Heart right ventricle (tissue), 16 donors: ENCODE measurements around the gene FHOD3. TPM values are rescaled to one million over a fixed set of nuclear protein-coding genes. Genes with fewer than 3 reads are reported as not detected.

Experiments used
- ATAC-seq, 8 donors: fragments of 200-7000 bp; cut with Tn5 transposase; one replicate each; pipeline ENCODE4 v1.9.1; 2020; ENCODE audit warnings: mild to moderate bottlenecking in 8 of 8, moderate library complexity in 8 of 8, moderate number of reproducible peaks in 1 of 8
- DNase-seq, 2 donors: peaks; one replicate each; pipeline ENCODE4 v3.0.0-alpha.2; 2020
- H3K27ac ChIP-seq, 10 donors: fragments of 200-600 bp; sonication (generic) in 2 of 10; one replicate each; pipeline versions ENCODE4 v1.5.0 to v1.8.0; 2020 to 2022; ENCODE audit warnings: mild to moderate bottlenecking in 3 of 10
- H3K27me3 ChIP-seq, 7 donors: fragments of 200-600 bp; one replicate each; pipeline ENCODE4 v1.8.0; 2021 to 2022; ENCODE audit warnings: mild to moderate bottlenecking in 2 of 7
- H3K36me3 ChIP-seq, 9 donors: fragments of 200-600 bp; sonication (generic) in 1 of 9; one replicate each; pipeline versions ENCODE4 v1.5.0 to v1.8.0; 2020 to 2022; ENCODE audit warnings: mild to moderate bottlenecking in 2 of 9
- H3K4me1 ChIP-seq, 9 donors: fragments of 200-600 bp; sonication (generic) in 1 of 9; one replicate each; pipeline versions ENCODE4 v1.5.0 to v1.8.0; 2020 to 2022; ENCODE audit warnings: mild to moderate bottlenecking in 4 of 9
- H3K4me3 ChIP-seq, 10 donors: fragments of 200-600 bp; sonication (generic) in 2 of 10; one replicate each; pipeline versions ENCODE4 v1.5.0 to v1.8.0; 2020 to 2022; ENCODE audit warnings: mild to moderate bottlenecking in 7 of 10, moderate library complexity in 2 of 10
- H3K9me3 ChIP-seq, 11 donors: fragments of 200-600 bp in 10 of 11; sonication (generic) in 2 of 11; one replicate each; pipeline versions ENCODE4 v1.5.0 to v1.8.0; 2013 to 2022; ENCODE audit warnings: mild to moderate bottlenecking in 2 of 11, control low read depth in 1 of 11, moderate library complexity in 1 of 11
- CTCF ChIP-seq, 9 donors: fragments of 200-600 bp; sonication (generic) in 2 of 9; IDR thresholded peaks; one replicate each; pipeline versions ENCODE4 v1.5.0 to v1.8.0; 2021 to 2022; ENCODE audit warnings: antibody characterized with exemption in 9 of 9, mild to moderate bottlenecking in 5 of 9, moderate library complexity in 1 of 9
- WGBS, 2 donors: extraction: QIAGEN DNeasy Blood & Tissue Kit; methylation state at CpG; one replicate each; pipeline ENCODE4 v1.1.7; 2013; ENCODE audit warnings: inconsistent platforms in 1 of 2; 5-methylcytosine and 5-hydroxymethylcytosine counted together
- intact Hi-C, 10 donors: fragments of 100-400 bp; cut with DNase I; formaldehyde crosslinking; loops; one replicate each; pipeline versions ENCODE4 v1.11.1 to v1.14.2; 2022
- polyA plus RNA-seq, 2 donors: library from polyadenylated mRNA; stranded (reverse); fragments of 200-250 nt; gene quantifications; one replicate each; pipeline ENCODE4 v1.2.3, GENCODE V29; 2013
- total RNA-seq, 10 donors: library from RNA; stranded (reverse); fragmentation: NEBNext Ultra II Directional in 3 of 10; extraction: Animal tissue kit (Norgen Biotek cat#: 25700) in 3 of 10; gene quantifications; one replicate each; pipeline versions ENCODE4 v1.2.1 to v1.2.4, GENCODE V29; 2021 to 2023
- donor health status: Arrhythmogenic right ventricular cardiomyopathy.
- donor health status: ischemic (EF 13 %, LVEDD 7.1; RV severe dilation, severe dysfunction).
- donor health status: healthy with polysubstance abuse.
- donor health status: DM: no; HTN: yes; CAD: no.
- donor health status: DM: no; HTN: no; CAD: no.
- donor health status: ischemic (EF 25% LVEDD 6.9; RV normal size, moderate dysfunction).
- donor health status: ischemic (EF 25% LVEDD 5.7; RV mildly dilated, moderate dysfunction).
- donor health status: healthy.
- donor health status: DM: yes; HTN: yes; CAD: no.
- donor health status: Ischemic cardiomyopathy.
- donor health status: ischemic (EF 35%, LVEDD 5.7; RV mildly dilated, moderate dysfunction).
- donor health status: nonischemic (EF 11% LVEDD 7.7; RV severe dilation, severe dysfunction).
- donor health status: DM: yes; HTN: yes; CAD: no.
- donor health status: PGD.
- donor health status: ischemic (EF 29% LVEDD 5.4; RV normal size, mild dysfunction).
- donor health status: nonischemic (EF 23%, LVEDD 6.1; RV moderate dilation, normal function).

The FHOD3 gene
- total and polyA plus RNA-seq, 12 donors = 81.8 to 484 (median 356) TPM

GRCh38 chr18:36643061-36643460 lies 345.5 kb downstream of the FHOD3 start:
- Histone ChIP-seq H3K4me1 (peaks cover 0 to 26% (median 14%) of the 10 kb centered on the region in 9 donors), H3K27me3 (no peaks in the 10 kb centered on the region), H3K4me3 (no peak overlapping the region), H3K36me3 (no peaks in the 10 kb centered on the region), H3K9me3 (no peaks in the 10 kb centered on the region), H3K27ac (peak overlapping the region in 1 of 10 donors; percentile 13)
- TF ChIP-seq CTCF (IDR thresholded peaks at IDR 0.05) = no peak
- DNase-seq (no peak), ATAC-seq (peak in 6 of 8 donors; percentile 36 to 61 (median 41))
- intact Hi-C loops = no loop called here
- WGBS, 2 donors = 12 to 17% methylated on average over 3 of the region's 3 CpGs

DNA sequence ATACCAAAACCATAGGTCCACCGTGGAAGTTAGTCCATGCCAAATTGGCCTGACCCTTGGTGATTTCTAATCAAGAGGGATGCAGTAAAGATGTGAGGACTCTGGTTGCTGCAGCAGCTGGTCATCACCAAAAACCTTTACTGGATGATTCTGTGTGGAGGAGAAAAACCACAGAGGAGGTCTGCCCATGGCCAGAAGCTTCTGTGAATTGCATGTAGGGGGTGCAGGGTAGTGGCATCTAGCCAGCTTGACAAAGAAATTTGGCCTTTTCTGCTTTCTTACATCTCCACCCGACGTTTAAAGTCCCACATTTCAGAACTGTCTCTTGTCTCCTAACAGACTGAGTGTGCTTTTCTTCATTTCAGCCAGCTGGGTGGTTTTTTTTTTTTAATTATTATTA lies 351.3 kb downstream of the FHOD3 start:
- Histone ChIP-seq H3K4me3 (no peak overlapping the region), H3K9me3 (no peaks in the 10 kb centered on the region), H3K36me3 (peaks cover 0 to 7% (median 0%) of the 10 kb centered on the region in 9 donors), H3K27ac (no peak overlapping the region), H3K27me3 (no peaks in the 10 kb centered on the region), H3K4me1 (peaks cover 0 to 2% (median under 1%) of the 10 kb centered on the region in 9 donors)
- TF ChIP-seq CTCF (IDR thresholded peaks at IDR 0.05) = no peak
- DNase-seq (no peak), ATAC-seq (no peak)
- 82 to 89% methylated on average over 3 of the region's 3 CpGs for WGBS, 2 donors
- intact Hi-C loops = no loop called here

DNA sequence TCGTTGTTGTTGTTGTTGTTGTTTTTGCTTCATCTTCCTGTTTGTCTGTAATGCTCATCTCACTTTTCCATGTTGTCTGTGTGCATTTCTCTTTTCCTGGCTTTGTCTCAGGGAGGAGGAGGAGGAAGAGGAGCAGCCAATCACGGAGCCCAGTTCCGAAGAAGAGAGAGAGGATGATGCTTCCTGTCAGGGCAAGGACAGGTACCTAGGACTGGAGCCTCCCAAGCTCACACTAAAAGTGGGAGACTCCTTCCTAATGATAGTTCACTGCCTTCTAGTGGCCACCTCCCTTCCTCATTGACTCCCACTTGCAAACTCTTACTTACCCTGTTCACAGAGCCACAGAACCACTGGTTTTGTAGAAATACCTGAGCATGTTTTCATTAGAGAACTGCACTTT lies 351.7 kb downstream of the FHOD3 start:
- Histone ChIP-seq H3K27ac (no peak overlapping the region), H3K36me3 (peaks cover 0 to 7% (median 0%) of the 10 kb centered on the region in 9 donors), H3K9me3 (no peaks in the 10 kb centered on the region), H3K4me3 (no peak overlapping the region), H3K4me1 (peaks cover 0 to 6% (median 0%) of the 10 kb centered on the region in 9 donors), H3K27me3 (no peaks in the 10 kb centered on the region)
- DNase-seq (no peak), ATAC-seq (no peak)
- 82 to 89% methylated on average over 3 of the region's 3 CpGs for WGBS, 2 donors
- no peak for TF ChIP-seq CTCF (IDR thresholded peaks at IDR 0.05)
- intact Hi-C loops = no loop called here

- H3K4me1 ChIP-seq = peaks cover 0 to 14% (median 4%) of the 10 kb centered on the region in 9 donors
- 67 to 83% methylated on average over 3 of the region's 3 CpGs for WGBS, 2 donors
- H3K9me3 ChIP-seq = no peaks in the 10 kb centered on the region
- H3K4me3 ChIP-seq = no peak overlapping the region
- ATAC-seq (no peak), DNase-seq (no peak)
- intact Hi-C loops = loop anchor here in 2 of 10 donors (5.0 to 10.0 kb wide), 2 partner anchors 65 to 747 kb away; no protein-coding TSS in a partner anchor
- no peak overlapping the region for H3K27ac ChIP-seq
- peaks cover 0 to 7% (median 0%) of the 10 kb centered on the region in 9 donors for H3K36me3 ChIP-seq
- no peaks in the 10 kb centered on the region for H3K27me3 ChIP-seq
- no peak for TF ChIP-seq CTCF (IDR thresholded peaks at IDR 0.05)
These were observed 352.8 kb downstream of the FHOD3 start for GRCh38 chr18:36650266-36650665.
